PC-3 (cell line): ENCODE data around the gene R3HDML. TPM values are rescaled to one million over a fixed set of nuclear protein-coding genes. Genes with fewer than 3 reads are reported as not detected.

ENCODE experiments used
- ATAC-seq: fragments of 200-7000 bp; cut with Tn5 transposase; 2 replicates; pipeline ENCODE4 v1.9.1; 2020; ENCODE audit warnings: mild to moderate bottlenecking, moderate library complexity
- BruUV-seq: library from RNA; stranded (reverse); fragments of 400-500 nt; replicated peaks from 2 replicates; lab custom pipeline; 2021; lab: Mats Ljungman, UMichigan
- CTCF ChIA-PET: fragments of 300-600 bp; sonication (Branson Sonifier 250); formaldehyde crosslinking; loops from one replicate; lab custom pipeline; 2022; ENCODE audit warnings: antibody characterized with exemption; lab: Charles Lee
- POLR2A ChIA-PET: fragments of 300-600 bp; sonication (Branson Sonifier 250); formaldehyde crosslinking; loops from one replicate; lab custom pipeline; 2022; ENCODE audit warnings: antibody characterized with exemption; ENCODE audit not compliant: unreplicated experiment; lab: Charles Lee
- DNase-seq: peaks from one replicate; pipeline ENCODE4 v3.0.0-alpha.2; 2015
- H2AFZ ChIP-seq: fragments of 300-600 bp; sonication (generic); 2 replicates; pipeline ENCODE4 v1.6.0; 2016; ENCODE audit warnings: antibody characterized with exemption, low read length
- H3F3A ChIP-seq: fragments of 300-600 bp; sonication (generic); one replicate; pipeline ENCODE4 v1.6.0; 2017; ENCODE audit warnings: antibody characterized with exemption, low read length, control low read depth, mild to moderate bottlenecking; ENCODE audit not compliant: unreplicated experiment
- H3K27ac ChIP-seq: fragments of 300-600 bp; sonication (generic); 2 replicates; pipeline ENCODE4 v1.5.1; 2016; ENCODE audit warnings: mild to moderate bottlenecking, low read length
- H3K27me3 ChIP-seq: fragments of 300-600 bp; sonication (generic); 2 replicates; pipeline ENCODE4 v1.6.1; 2016; ENCODE audit warnings: low read length, mixed read lengths
- H3K36me3 ChIP-seq: fragments of 300-600 bp; sonication (generic); 2 replicates; pipeline ENCODE4 v1.6.1; 2016; ENCODE audit warnings: low read depth, mixed run types, low read length, mixed read lengths
- H3K4me1 ChIP-seq: fragments of 300-600 bp; sonication (generic); 2 replicates; pipeline ENCODE4 v1.5.1; 2016; ENCODE audit warnings: low read length; ENCODE audit not compliant: insufficient read depth
- H3K4me2 ChIP-seq: fragments of 300-600 bp; sonication (generic); 2 replicates; pipeline ENCODE4 v1.6.0; 2016; ENCODE audit warnings: low read length
- H3K4me3 ChIP-seq: fragments of 300-600 bp; sonication (generic); 2 replicates; pipeline ENCODE4 v1.5.1; 2016; ENCODE audit warnings: mild to moderate bottlenecking, low read length, mixed read lengths
- H3K79me2 ChIP-seq: fragments of 300-600 bp; sonication (generic); 2 replicates; pipeline ENCODE4 v1.6.1; 2017; ENCODE audit warnings: low read length, mixed read lengths
- H3K9ac ChIP-seq: fragments of 300-600 bp; sonication (generic); 2 replicates; pipeline ENCODE4 v1.6.0; 2016; ENCODE audit warnings: mild to moderate bottlenecking, low read length
- H3K9me2 ChIP-seq: fragments of 300-600 bp; sonication (generic); replicated peaks from 2 replicates; pipeline ENCODE4 v1.6.1; 2016; ENCODE audit warnings: mixed run types, low read length, mixed read lengths
- H3K9me3 ChIP-seq: fragments of 300-600 bp; sonication (generic); 2 replicates; pipeline ENCODE4 v1.6.1; 2016; ENCODE audit warnings: low read length, mixed read lengths
- H4K20me1 ChIP-seq: fragments of 300-600 bp; sonication (generic); 2 replicates; pipeline ENCODE4 v1.6.1; 2016; ENCODE audit warnings: low read length, mixed read lengths
- EZH2 ChIP-seq: fragments of 300-600 bp; sonication (generic); IDR thresholded peaks from one replicate; pipeline ENCODE4 v1.6.1; 2017; ENCODE audit warnings: antibody characterized with exemption, mild to moderate bottlenecking, low read length; ENCODE audit not compliant: unreplicated experiment
- EZH2phosphoT487 ChIP-seq: fragments of 300-600 bp; sonication (generic); IDR thresholded peaks from 2 replicates; pipeline ENCODE4 v1.6.1; 2018; ENCODE audit warnings: mild to moderate bottlenecking, antibody characterized with exemption, low read length, borderline replicate concordance
- intact Hi-C: fragments of 100-400 bp; cut with micrococcal nuclease; formaldehyde crosslinking; loops from 2 replicates; pipeline ENCODE4 v1.9.0; 2023
- total RNA-seq: library from RNA; depleted of rRNA; stranded (reverse); fragments of >200 nt; gene quantifications from 2 replicates; pipeline ENCODE4 v1.2.3, GENCODE V29; 2014
- TF ChIP-seq, protein P1 (sequence below): fragments of 300-600 bp; sonication (generic); conservative IDR thresholded peaks from 2 replicates; pipeline ENCODE4 v1.5.1; 2017; ENCODE audit warnings: antibody characterized with exemption, low read depth, mild to moderate bottlenecking, low read length

The R3HDML gene
- total RNA-seq, 1 experiment from 2014 or later: not detected

DNA sequence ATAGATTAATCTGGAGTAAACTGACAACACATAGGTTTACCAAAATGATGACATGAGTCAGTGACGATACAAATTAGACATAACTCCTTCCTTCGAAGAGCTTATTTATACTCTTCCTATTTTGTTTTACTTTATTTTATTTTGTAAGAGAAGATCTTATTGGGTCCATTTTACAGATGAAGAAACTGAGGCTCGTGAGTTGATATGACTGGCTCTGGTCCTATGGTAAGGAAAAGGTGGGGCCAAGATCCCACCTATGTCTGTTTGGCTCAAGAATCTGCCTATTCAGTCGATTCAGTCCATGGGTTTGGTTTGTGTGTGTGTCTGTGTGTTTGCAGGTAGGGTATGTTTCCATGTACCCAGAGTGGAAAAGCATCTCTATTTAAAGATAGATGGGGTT, 8.4 kb upstream of the R3HDML start:
- H3K4me3 ChIP-seq: no peak overlapping the region
- H2AFZ ChIP-seq: no peak overlapping the region
- H3K79me2 ChIP-seq: no peaks in the 10 kb centered on the region
- H3K9me2 ChIP-seq: no peaks in the 10 kb centered on the region
- DNase-seq (no peak), ATAC-seq (no peak)
- no peaks in the 10 kb centered on the region for H3K27me3 ChIP-seq
- no TSS peak for BruUV-seq
- H3K36me3 ChIP-seq: no peaks in the 10 kb centered on the region
- no peak overlapping the region for H3K4me2 ChIP-seq
- H4K20me1 ChIP-seq: no peaks in the 10 kb centered on the region
- H3K27ac ChIP-seq: no peak overlapping the region
- CTCF ChIA-PET: no interaction called here
- POLR2A ChIA-PET: no interaction called here
- no peaks in the 10 kb centered on the region for H3K4me1 ChIP-seq
- no peaks in the 10 kb centered on the region for H3F3A ChIP-seq
- intact Hi-C loops: no loop called here
- TF ChIP-seq EZH2: no peak
- TF ChIP-seq EZH2phosphoT487: no peak
- no peaks in the 10 kb centered on the region for H3K9me3 ChIP-seq
- H3K9ac ChIP-seq: no peak overlapping the region

DNA sequence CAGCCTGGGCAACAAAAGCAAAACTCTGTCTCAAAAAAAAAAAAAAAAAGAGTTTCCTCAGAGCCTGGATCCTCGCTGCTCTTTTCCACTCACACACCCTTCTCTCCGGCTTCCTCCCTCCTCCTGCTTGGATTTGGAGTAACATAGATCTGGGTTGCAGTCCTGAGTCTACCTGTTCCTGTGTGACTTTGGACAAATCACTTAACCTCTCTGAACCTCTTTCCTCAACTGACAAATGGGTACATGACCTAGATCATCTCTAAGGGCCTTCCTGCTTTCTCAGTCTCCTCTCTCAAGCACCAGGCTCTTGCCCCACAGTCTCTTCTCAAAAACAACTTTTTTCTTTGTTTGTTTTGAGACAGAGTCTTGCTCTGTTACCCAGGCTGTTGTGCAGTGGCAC, 5.6 kb upstream of the R3HDML start:
- ATAC-seq (no peak), DNase-seq (no peak)
- no peaks in the 10 kb centered on the region for H3K27me3 ChIP-seq
- no peak overlapping the region for H3K9ac ChIP-seq
- no peaks in the 10 kb centered on the region for H3F3A ChIP-seq
- no peak overlapping the region for H2AFZ ChIP-seq
- H3K4me2 ChIP-seq: no peak overlapping the region
- ChIA-PET POLR2A (no interaction called here), CTCF (no interaction called here)
- H3K4me3 ChIP-seq: no peak overlapping the region
- no peak for TF ChIP-seq EZH2
- TF ChIP-seq EZH2phosphoT487: no peak
- TF ChIP-seq, protein P1, sequence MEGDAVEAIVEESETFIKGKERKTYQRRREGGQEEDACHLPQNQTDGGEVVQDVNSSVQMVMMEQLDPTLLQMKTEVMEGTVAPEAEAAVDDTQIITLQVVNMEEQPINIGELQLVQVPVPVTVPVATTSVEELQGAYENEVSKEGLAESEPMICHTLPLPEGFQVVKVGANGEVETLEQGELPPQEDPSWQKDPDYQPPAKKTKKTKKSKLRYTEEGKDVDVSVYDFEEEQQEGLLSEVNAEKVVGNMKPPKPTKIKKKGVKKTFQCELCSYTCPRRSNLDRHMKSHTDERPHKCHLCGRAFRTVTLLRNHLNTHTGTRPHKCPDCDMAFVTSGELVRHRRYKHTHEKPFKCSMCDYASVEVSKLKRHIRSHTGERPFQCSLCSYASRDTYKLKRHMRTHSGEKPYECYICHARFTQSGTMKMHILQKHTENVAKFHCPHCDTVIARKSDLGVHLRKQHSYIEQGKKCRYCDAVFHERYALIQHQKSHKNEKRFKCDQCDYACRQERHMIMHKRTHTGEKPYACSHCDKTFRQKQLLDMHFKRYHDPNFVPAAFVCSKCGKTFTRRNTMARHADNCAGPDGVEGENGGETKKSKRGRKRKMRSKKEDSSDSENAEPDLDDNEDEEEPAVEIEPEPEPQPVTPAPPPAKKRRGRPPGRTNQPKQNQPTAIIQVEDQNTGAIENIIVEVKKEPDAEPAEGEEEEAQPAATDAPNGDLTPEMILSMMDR: no peak
- H3K36me3 ChIP-seq: no peaks in the 10 kb centered on the region
- no peak overlapping the region for H3K27ac ChIP-seq
- no peaks in the 10 kb centered on the region for H3K4me1 ChIP-seq
- H3K79me2 ChIP-seq: no peaks in the 10 kb centered on the region
- no TSS peak for BruUV-seq
- intact Hi-C loops: no loop called here
- H4K20me1 ChIP-seq: no peaks in the 10 kb centered on the region
- H3K9me3 ChIP-seq: no peaks in the 10 kb centered on the region
- H3K9me2 ChIP-seq: no peaks in the 10 kb centered on the region

GRCh38 chr20:44334306-44334705, 2.5 kb upstream of the R3HDML start:
- Histone ChIP-seq H3K27ac (no peak overlapping the region), H4K20me1 (no peaks in the 10 kb centered on the region), H3K36me3 (no peaks in the 10 kb centered on the region), H3K27me3 (no peaks in the 10 kb centered on the region; the same call in 1 of the 2 replicates), H2AFZ (no peak overlapping the region), H3K79me2 (no peaks in the 10 kb centered on the region), H3K9ac (no peak overlapping the region), H3K4me2 (no peak overlapping the region), H3K4me3 (no peak overlapping the region), H3F3A (no peaks in the 10 kb centered on the region), H3K9me2 (no peaks in the 10 kb centered on the region), H3K4me1 (no peaks in the 10 kb centered on the region), H3K9me3 (no peaks in the 10 kb centered on the region)
- BruUV-seq: no TSS peak
- ChIA-PET CTCF (no interaction called here), POLR2A (no interaction called here)
- TF ChIP-seq, protein P1: no peak
- TF ChIP-seq EZH2: no peak
- no peak for TF ChIP-seq EZH2phosphoT487
- DNase-seq (no peak), ATAC-seq (no peak)
- intact Hi-C loops: no loop called here
